Fibroblast of lung (primary cell): ENCODE results near the gene EMC6. TPM values are rescaled to one million over a fixed set of nuclear protein-coding genes. Genes with fewer than 3 reads are reported as not detected.

ENCODE experiments used
- DNase-seq, 2 donors: peaks; one replicate each; pipeline versions ENCODE4 v3.0.0 to v3.0.0-alpha.2; 2010; ENCODE audit warnings: low read depth in 2 of 2
- H2AFZ ChIP-seq: 2 replicates; pipeline ENCODE4 v1.5.1; 2012; ENCODE audit warnings: low read length, control low read depth, inconsistent platforms
- H3K27ac ChIP-seq: 2 replicates; pipeline ENCODE4 v1.5.1; 2011; ENCODE audit warnings: low read length, control low read depth; ENCODE audit not compliant: insufficient read depth
- H3K27me3 ChIP-seq: 2 replicates; pipeline ENCODE4 v1.5.1; 2011; ENCODE audit warnings: mild to moderate bottlenecking, low read length; ENCODE audit not compliant: control insufficient read depth, insufficient read depth
- H3K36me3 ChIP-seq: 2 replicates; pipeline ENCODE4 v1.5.1; 2011; ENCODE audit warnings: low read length; ENCODE audit not compliant: control insufficient read depth, insufficient read depth
- H3K4me1 ChIP-seq: 2 replicates; pipeline ENCODE4 v1.5.1; 2011; ENCODE audit warnings: low read length; ENCODE audit not compliant: control insufficient read depth, insufficient read depth; ENCODE audit errors: extremely low read depth
- H3K4me2 ChIP-seq: 2 replicates; pipeline ENCODE4 v1.5.1; 2011; ENCODE audit warnings: low read length, control low read depth; ENCODE audit not compliant: insufficient read depth; ENCODE audit errors: extremely low read depth
- H3K4me3 ChIP-seq, 4 experiments: fragments of 200-600 bp in 1 of 4; sonication (generic) in 1 of 4; replicated peaks in 1 of 4; 2 replicates each; pipeline ENCODE4 v1.5.1; 2011 to 2016; ENCODE audit warnings: low read length in 4 of 4, low read depth in 3 of 4, mild to moderate bottlenecking in 3 of 4, control low read depth in 2 of 4, inconsistent platforms in 1 of 4, mixed read lengths in 1 of 4; ENCODE audit not compliant: insufficient read depth in 1 of 4; ENCODE audit errors: control extremely low read depth in 1 of 4
- H3K79me2 ChIP-seq: 2 replicates; pipeline ENCODE4 v1.5.1; 2012; ENCODE audit warnings: mild to moderate bottlenecking, low read length, inconsistent platforms; ENCODE audit not compliant: control insufficient read depth, insufficient read depth
- H3K9ac ChIP-seq: 2 replicates; pipeline ENCODE4 v1.5.1; 2011; ENCODE audit warnings: mild to moderate bottlenecking, low read length, control low read depth; ENCODE audit not compliant: insufficient read depth
- H3K9me3 ChIP-seq: 2 replicates; pipeline ENCODE4 v1.5.1; 2012; ENCODE audit warnings: low read depth, low read length; ENCODE audit not compliant: control insufficient read depth, insufficient read depth
- H4K20me1 ChIP-seq: 2 replicates; pipeline ENCODE4 v1.5.1; 2011; ENCODE audit warnings: low read length; ENCODE audit not compliant: control insufficient read depth, insufficient read depth; ENCODE audit errors: extremely low read depth
- CTCF ChIP-seq, 2 donors: IDR thresholded peaks in 1 of 2; conservative IDR thresholded peaks in 1 of 2; 1 replicate in 1 of 2; 2 replicates in 1 of 2; pipeline ENCODE4 v1.5.1; 2011 to 2012; ENCODE audit warnings: low read length in 2 of 2, control low read depth in 1 of 2, inconsistent platforms in 1 of 2, low read depth in 1 of 2, mild to moderate bottlenecking in 1 of 2
- EZH2 ChIP-seq: IDR thresholded peaks from 2 replicates; pipeline ENCODE4 v1.5.1; 2012; ENCODE audit warnings: low read length, control low read depth, mild to moderate bottlenecking; ENCODE audit errors: missing control alignments
- polyA plus RNA-seq, 2 donors: library from polyadenylated mRNA; depleted of rRNA in 1 of 2; stranded (reverse) in 1 of 2; unstranded in 1 of 2; fragments of >200 nt; gene quantifications; 2 replicates each; pipeline ENCODE4 v1.2.1, GENCODE V29; 2011 to 2012; ENCODE audit warnings: missing spikeins in 1 of 2
- total RNA-seq: library from RNA; depleted of rRNA; stranded (reverse); fragments of >200 nt; gene quantifications from 2 replicates; pipeline ENCODE4 v1.2.1, GENCODE V29; 2014

The EMC6 gene
- total and polyA plus RNA-seq, 2 donors (not counting 1 experiment from before 2014, with no cell fraction given), result 15.4 to 20.6 TPM

- Histone ChIP-seq H3K4me3 (peak overlapping the region; percentile 58 to 98 (median 87)), H3K9ac (no peak overlapping the region), H2AFZ (no peak overlapping the region), H3K4me1 (peaks cover 11% of the 10 kb centered on the region), H3K9me3 (no peaks in the 10 kb centered on the region), H3K27me3 (no peaks in the 10 kb centered on the region), H3K79me2 (peaks cover 42% of the 10 kb centered on the region), H3K27ac (peak overlapping the region; percentile 93), H3K4me2 (peak overlapping the region; percentile 90), H3K36me3 (peaks cover 5% of the 10 kb centered on the region), H4K20me1 (no peaks in the 10 kb centered on the region)
- DNase-seq, result no peak
- no peak for TF ChIP-seq CTCF (conservative IDR thresholded peaks at IDR 0.05 in 1 of 2, IDR thresholded peaks at IDR 0.05 in 1 of 2; ENCODE audit: low read depth in 1 of 2, low read length in 2 of 2)
- TF ChIP-seq EZH2, result no peak
Measured at GRCh38 chr17:3669548-3669947, 936 bp downstream of the EMC6 start.

- H3K4me1 ChIP-seq, result peaks cover 2% of the 10 kb centered on the region
- no peaks in the 10 kb centered on the region for H4K20me1 ChIP-seq
- TF ChIP-seq EZH2, result no peak
- no peak for TF ChIP-seq CTCF (conservative IDR thresholded peaks at IDR 0.05 in 1 of 2, IDR thresholded peaks at IDR 0.05 in 1 of 2; ENCODE audit: low read depth in 1 of 2, low read length in 2 of 2)
- H3K27me3 ChIP-seq, result no peaks in the 10 kb centered on the region
- H2AFZ ChIP-seq, result no peak overlapping the region
- H3K9ac ChIP-seq, result no peak overlapping the region
- no peak for DNase-seq
- H3K79me2 ChIP-seq, result peaks cover 19% of the 10 kb centered on the region
- no peaks in the 10 kb centered on the region for H3K36me3 ChIP-seq
- no peaks in the 10 kb centered on the region for H3K9me3 ChIP-seq
- no peak overlapping the region for H3K27ac ChIP-seq
- no peak overlapping the region for H3K4me3 ChIP-seq
- H3K4me2 ChIP-seq, result no peak overlapping the region
Measured at GRCh38 chr17:3672571-3672970, 4.0 kb downstream of the EMC6 start.

GRCh38 chr17:3675886-3676285 lies 7.3 kb downstream of the EMC6 start:
- H3K4me1 ChIP-seq, result no peaks in the 10 kb centered on the region
- no peak overlapping the region for H3K9ac ChIP-seq
- no peak overlapping the region for H2AFZ ChIP-seq
- no peak overlapping the region for H3K27ac ChIP-seq
- H4K20me1 ChIP-seq, result no peaks in the 10 kb centered on the region
- TF ChIP-seq CTCF (conservative IDR thresholded peaks at IDR 0.05 in 1 of 2, IDR thresholded peaks at IDR 0.05 in 1 of 2; ENCODE audit: low read depth in 1 of 2, low read length in 2 of 2) (no peak), EZH2 (no peak)
- no peak overlapping the region for H3K4me3 ChIP-seq
- no peaks in the 10 kb centered on the region for H3K36me3 ChIP-seq
- H3K9me3 ChIP-seq, result no peaks in the 10 kb centered on the region
- DNase-seq, result no peak
- H3K4me2 ChIP-seq, result no peak overlapping the region
- H3K79me2 ChIP-seq, result no peaks in the 10 kb centered on the region
- no peaks in the 10 kb centered on the region for H3K27me3 ChIP-seq
